ENCODE data around the gene HOXC6.

HOXC6 gene

GRCh38 chr12:54039417-54040147 lies 11.3 kb downstream of the HOXC6 start (continued):
- TF ChIP-seq TSHZ1 (tag by site-specific recombination; IDR thresholded peaks at IDR 0.05; ENCODE audit: borderline replicate concordance) (no peak), ZNF394 (tag by site-specific recombination; IDR thresholded peaks at IDR 0.05; ENCODE audit: borderline replicate concordance) (no peak), ZNF514 (tag by site-specific recombination; IDR thresholded peaks at IDR 0.05) (no peak), AEBP2 (tag by site-specific recombination; IDR thresholded peaks at IDR 0.05; ENCODE audit: borderline replicate concordance) (no peak), ZNF324 (tag by site-specific recombination; IDR thresholded peaks at IDR 0.05) (no peak), CTCF (tag by site-specific recombination; IDR thresholded peaks at IDR 0.05) (no peak), ZBTB8A (tag by site-specific recombination; IDR thresholded peaks at IDR 0.05) (peak; percentile 33), ZNF175 (tag by site-specific recombination; IDR thresholded peaks at IDR 0.05) (no peak), ZNF138 (tag by site-specific recombination; IDR thresholded peaks at IDR 0.05; ENCODE audit: borderline replicate concordance) (no peak), IKZF3 (tag by site-specific recombination; IDR thresholded peaks at IDR 0.05) (peak; percentile 96), ZNF362 (tag by site-specific recombination; IDR thresholded peaks at IDR 0.05) (no peak), ZNF391 (tag by site-specific recombination; IDR thresholded peaks at IDR 0.05; ENCODE audit: borderline replicate concordance, low read depth) (no peak), SP7 (tag by site-specific recombination; IDR thresholded peaks at IDR 0.05) (no peak; the same call in 1 of the 2 replicates), HIC1 (tag by site-specific recombination; IDR thresholded peaks at IDR 0.05) (peak; percentile 18; the same call in 1 of the 2 replicates), SETDB1 (IDR thresholded peaks at IDR 0.05; ENCODE audit: insufficient read length, low read length) (no peak), PRDM6 (tag by site-specific recombination; IDR thresholded peaks at IDR 0.05) (peak; percentile 80), ZNF214 (tag by site-specific recombination; IDR thresholded peaks at IDR 0.05; ENCODE audit: borderline replicate concordance) (no peak), ZBTB44 (tag by site-specific recombination; IDR thresholded peaks at IDR 0.05) (no peak), ZNF571 (tag by site-specific recombination; IDR thresholded peaks at IDR 0.05) (no peak), ZNF292 (tag by site-specific recombination; IDR thresholded peaks at IDR 0.05; ENCODE audit: borderline replicate concordance, low read depth) (no peak), ZEB2 (tag by site-specific recombination; IDR thresholded peaks at IDR 0.05) (peak; percentile 40; the same call in 1 of the 2 replicates), ATF2 (tag by site-specific recombination; IDR thresholded peaks at IDR 0.05; ENCODE audit: low read depth) (no peak), ZNF660 (tag by site-specific recombination; IDR thresholded peaks at IDR 0.05) (peak; percentile 100)
